Mesothelial cell of epicardium (in vitro differentiated cells): ENCODE results near the gene F13B. TPM values are rescaled to one million over a fixed set of nuclear protein-coding genes. Genes with fewer than 3 reads are reported as not detected.

Experiments
- DNase-seq, 2 experiments: peaks; one replicate each; pipeline ENCODE4 v3.0.0; 2021; ENCODE audit warnings: low spot score in 2 of 2; ENCODE audit not compliant: unreplicated experiment in 2 of 2
- H3K27ac Mint-ChIP-seq: 2 replicates; pipeline ENCODE4 v1.8.0; 2021; ENCODE audit warnings: mixed read lengths
- H3K27me3 Mint-ChIP-seq: 2 replicates; pipeline ENCODE4 v1.8.0; 2021; ENCODE audit warnings: low read depth, mixed read lengths
- H3K36me3 Mint-ChIP-seq: 2 replicates; pipeline ENCODE4 v1.8.0; 2021; ENCODE audit warnings: mixed read lengths
- H3K4me1 Mint-ChIP-seq: 2 replicates; pipeline ENCODE4 v1.8.0; 2021; ENCODE audit warnings: mixed read lengths
- H3K4me3 Mint-ChIP-seq: 2 replicates; pipeline ENCODE4 v1.8.0; 2021; ENCODE audit warnings: mild to moderate bottlenecking, moderate library complexity, mixed read lengths
- H3K9me3 Mint-ChIP-seq: 2 replicates; pipeline ENCODE4 v1.8.0; 2021; ENCODE audit warnings: mixed read lengths
- total RNA-seq: library from RNA; stranded (reverse); gene quantifications from 3 replicates; pipeline ENCODE4 v1.2.1, GENCODE V29; 2021
- TF ChIP-seq, protein P1 (sequence below): fragments of 200-600 bp; sonication (generic); IDR thresholded peaks from one replicate; pipeline ENCODE4 v1.5.0; 2021; ENCODE audit warnings: antibody characterized with exemption; ENCODE audit not compliant: unreplicated experiment

F13B gene
- total RNA-seq, 1 donor from 2014 or later, result not detected

DNA sequence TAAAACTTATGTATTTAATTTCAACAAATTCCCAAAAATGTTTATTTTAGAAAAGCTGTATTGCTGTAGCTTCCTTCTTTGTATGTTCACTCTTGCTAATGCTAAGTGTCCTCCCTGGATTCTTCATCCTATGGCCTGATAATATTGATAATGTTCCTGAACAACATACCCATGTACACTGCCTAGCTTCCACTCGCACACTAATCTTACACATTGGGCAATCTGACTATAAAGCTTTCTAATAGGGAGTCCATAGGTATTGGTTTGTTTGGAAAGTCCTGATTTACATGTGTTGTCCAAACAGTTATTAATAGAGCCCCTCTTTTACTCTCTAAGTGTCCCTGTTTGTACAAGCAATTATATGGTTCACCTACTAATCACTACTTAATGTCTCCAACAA lies 783 bp downstream of the F13B start:
- H3K27ac Mint-ChIP-seq, result no peak overlapping the region
- TF ChIP-seq, protein P1, sequence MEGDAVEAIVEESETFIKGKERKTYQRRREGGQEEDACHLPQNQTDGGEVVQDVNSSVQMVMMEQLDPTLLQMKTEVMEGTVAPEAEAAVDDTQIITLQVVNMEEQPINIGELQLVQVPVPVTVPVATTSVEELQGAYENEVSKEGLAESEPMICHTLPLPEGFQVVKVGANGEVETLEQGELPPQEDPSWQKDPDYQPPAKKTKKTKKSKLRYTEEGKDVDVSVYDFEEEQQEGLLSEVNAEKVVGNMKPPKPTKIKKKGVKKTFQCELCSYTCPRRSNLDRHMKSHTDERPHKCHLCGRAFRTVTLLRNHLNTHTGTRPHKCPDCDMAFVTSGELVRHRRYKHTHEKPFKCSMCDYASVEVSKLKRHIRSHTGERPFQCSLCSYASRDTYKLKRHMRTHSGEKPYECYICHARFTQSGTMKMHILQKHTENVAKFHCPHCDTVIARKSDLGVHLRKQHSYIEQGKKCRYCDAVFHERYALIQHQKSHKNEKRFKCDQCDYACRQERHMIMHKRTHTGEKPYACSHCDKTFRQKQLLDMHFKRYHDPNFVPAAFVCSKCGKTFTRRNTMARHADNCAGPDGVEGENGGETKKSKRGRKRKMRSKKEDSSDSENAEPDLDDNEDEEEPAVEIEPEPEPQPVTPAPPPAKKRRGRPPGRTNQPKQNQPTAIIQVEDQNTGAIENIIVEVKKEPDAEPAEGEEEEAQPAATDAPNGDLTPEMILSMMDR, result no peak
- H3K36me3 Mint-ChIP-seq, result no peaks in the 10 kb centered on the region
- peaks cover 12% of the 10 kb centered on the region for H3K9me3 Mint-ChIP-seq
- H3K27me3 Mint-ChIP-seq, result no peaks in the 10 kb centered on the region
- no peak overlapping the region for H3K4me3 Mint-ChIP-seq
- no peaks in the 10 kb centered on the region for H3K4me1 Mint-ChIP-seq
- DNase-seq, result no peak

DNA sequence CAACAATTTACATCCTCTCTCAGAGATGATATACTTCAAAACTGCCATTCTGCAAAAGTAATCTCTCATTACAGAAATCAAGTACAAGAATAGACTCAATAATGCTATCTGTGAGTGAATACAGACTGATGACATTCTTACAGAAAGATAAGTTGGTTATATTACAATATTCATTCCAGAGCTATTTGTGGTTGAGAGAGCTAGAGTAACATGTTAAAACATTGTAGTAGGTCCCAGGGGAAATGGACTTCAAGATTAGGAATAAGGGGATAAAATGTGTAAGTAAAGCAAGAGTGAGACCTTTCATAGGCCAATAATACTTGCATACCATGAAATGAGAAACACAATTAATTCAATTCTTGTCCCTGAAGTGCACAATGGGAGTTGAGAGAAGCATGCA lies 1.5 kb downstream of the F13B start:
- Mint-ChIP-seq H3K4me1 (no peaks in the 10 kb centered on the region), H3K9me3 (peaks cover 12% of the 10 kb centered on the region), H3K36me3 (no peaks in the 10 kb centered on the region), H3K27me3 (no peaks in the 10 kb centered on the region), H3K27ac (no peak overlapping the region), H3K4me3 (no peak overlapping the region)
- TF ChIP-seq, protein P1, result no peak
- DNase-seq, result no peak

DNA sequence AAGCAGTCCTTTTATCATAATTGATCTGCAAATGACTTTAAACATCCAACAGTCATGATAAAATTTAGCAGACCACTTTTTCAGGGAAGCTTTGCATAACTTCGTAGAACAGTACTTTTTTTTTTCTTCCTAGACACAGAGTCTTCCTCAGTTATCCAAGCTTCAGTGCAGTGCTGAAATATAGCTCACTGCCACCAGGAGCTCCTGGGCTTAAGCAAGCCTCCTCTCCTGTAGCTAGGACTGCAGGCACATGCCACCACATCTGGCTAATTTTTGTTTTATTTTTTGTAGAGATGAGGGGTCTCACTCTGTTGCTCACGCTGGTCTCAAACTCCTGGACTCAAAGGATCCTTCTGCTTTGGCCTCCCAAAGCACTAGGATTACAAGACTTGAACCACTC lies 3.8 kb downstream of the F13B start:
- Mint-ChIP-seq H3K4me3 (no peak overlapping the region), H3K36me3 (no peaks in the 10 kb centered on the region), H3K9me3 (no peaks in the 10 kb centered on the region), H3K27me3 (peaks cover 2% of the 10 kb centered on the region), H3K27ac (no peak overlapping the region), H3K4me1 (no peaks in the 10 kb centered on the region)
- TF ChIP-seq, protein P1, result no peak
- no peak for DNase-seq

DNA sequence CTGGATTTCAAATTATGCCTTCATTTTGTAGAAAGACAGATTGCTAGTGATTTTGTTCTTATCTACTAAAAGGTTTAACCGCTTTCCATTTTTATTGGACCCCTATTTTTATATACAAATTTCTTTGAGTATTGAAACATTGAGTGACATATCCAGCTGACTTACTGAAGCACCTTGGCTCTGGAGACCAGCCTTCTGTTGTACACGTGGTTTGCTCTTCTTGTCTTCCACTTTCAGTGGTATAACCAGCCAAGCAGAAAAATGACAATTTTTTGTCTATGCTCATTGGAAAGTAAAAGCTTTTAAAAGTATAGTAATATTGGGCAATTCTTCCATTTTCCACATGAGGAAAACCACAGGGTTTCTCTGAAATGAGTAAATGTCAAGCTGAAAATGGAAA lies 4.4 kb downstream of the F13B start:
- no peak for DNase-seq
- H3K27ac Mint-ChIP-seq, result no peak overlapping the region
- H3K4me3 Mint-ChIP-seq, result no peak overlapping the region
- H3K4me1 Mint-ChIP-seq, result no peaks in the 10 kb centered on the region
- TF ChIP-seq, protein P1, result no peak
- no peaks in the 10 kb centered on the region for H3K36me3 Mint-ChIP-seq
- no peaks in the 10 kb centered on the region for H3K9me3 Mint-ChIP-seq
- H3K27me3 Mint-ChIP-seq, result peaks cover 2% of the 10 kb centered on the region

DNA sequence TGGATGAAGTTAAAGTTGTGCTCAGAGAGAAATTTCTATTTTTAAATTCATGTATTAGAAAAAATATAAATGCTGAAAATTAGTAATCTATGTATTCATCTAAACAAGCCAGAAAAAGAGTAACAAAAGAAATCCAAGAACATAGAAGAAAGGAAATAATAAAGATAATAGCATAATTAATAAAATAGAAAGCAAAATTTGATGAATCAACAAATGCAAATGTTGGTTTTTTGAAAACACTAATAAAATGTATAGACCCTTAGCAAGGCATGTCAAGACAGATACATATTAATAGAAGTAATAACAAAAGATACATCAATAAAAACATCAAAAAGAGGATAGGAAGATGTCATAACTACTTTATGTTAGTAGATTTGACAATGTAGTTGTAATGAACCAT lies 18.0 kb downstream of the F13B start:
- no peaks in the 10 kb centered on the region for H3K4me1 Mint-ChIP-seq
- TF ChIP-seq, protein P1, result no peak

More for the DNA sequence above, 18.0 kb downstream of the F13B start:
- Mint-ChIP-seq H3K4me3 (no peak overlapping the region), H3K9me3 (peaks cover 11% of the 10 kb centered on the region), H3K36me3 (no peaks in the 10 kb centered on the region), H3K27ac (no peak overlapping the region), H3K27me3 (peaks cover 13% of the 10 kb centered on the region)
- no peak for DNase-seq
